ENCODE results near the gene IRX5.

IRX5 gene

DNA sequence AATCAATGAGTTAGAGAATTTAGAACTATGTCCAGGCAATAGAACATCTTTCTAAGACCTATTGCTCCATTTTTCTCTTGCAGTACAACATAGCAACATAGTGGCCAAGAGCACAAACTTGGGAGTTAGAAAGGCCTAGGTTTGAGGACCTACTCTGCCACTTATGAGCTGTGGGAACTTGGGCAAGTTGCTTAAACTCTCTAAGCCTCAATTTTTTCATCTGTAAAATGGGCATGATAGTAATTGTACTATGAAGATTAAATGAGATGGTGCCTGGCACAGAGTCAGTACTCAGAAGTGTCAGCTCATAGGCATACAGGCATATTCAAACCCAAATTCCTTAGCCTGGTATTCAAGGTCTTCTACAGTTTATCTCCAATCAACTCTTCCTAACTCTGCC, 25.1 kb downstream of the IRX5 start:
- no peak for ATAC-seq
- TF ChIP-seq ESRRG (CRISPR knock-in tag; IDR thresholded peaks at IDR 0.05) (no peak), ISL1 (CRISPR knock-in tag; IDR thresholded peaks at IDR 0.05) (no peak), PPARA (CRISPR knock-in tag; IDR thresholded peaks at IDR 0.05; ENCODE audit: borderline replicate concordance) (no peak), TOX (CRISPR knock-in tag; IDR thresholded peaks at IDR 0.05; ENCODE audit: borderline replicate concordance) (no peak), OSR1 (CRISPR knock-in tag; IDR thresholded peaks at IDR 0.05) (no peak), ZNF70 (CRISPR knock-in tag; IDR thresholded peaks at IDR 0.05) (no peak), GLIS3 (CRISPR knock-in tag; IDR thresholded peaks at IDR 0.05) (no peak), BACH2 (CRISPR knock-in tag; IDR thresholded peaks at IDR 0.05; ENCODE audit: borderline replicate concordance) (no peak), ZFP30 (CRISPR knock-in tag; IDR thresholded peaks at IDR 0.05) (no peak), ZNF565 (CRISPR knock-in tag; conservative IDR thresholded peaks at IDR 0.05; ENCODE audit: low read depth) (no peak), ZFP3 (CRISPR knock-in tag; IDR thresholded peaks at IDR 0.05) (no peak), CSDC2 (CRISPR knock-in tag; IDR thresholded peaks at IDR 0.05) (no peak), RARB (CRISPR knock-in tag; IDR thresholded peaks at IDR 0.05) (no peak)
- TF ChIP-seq, protein P1, sequence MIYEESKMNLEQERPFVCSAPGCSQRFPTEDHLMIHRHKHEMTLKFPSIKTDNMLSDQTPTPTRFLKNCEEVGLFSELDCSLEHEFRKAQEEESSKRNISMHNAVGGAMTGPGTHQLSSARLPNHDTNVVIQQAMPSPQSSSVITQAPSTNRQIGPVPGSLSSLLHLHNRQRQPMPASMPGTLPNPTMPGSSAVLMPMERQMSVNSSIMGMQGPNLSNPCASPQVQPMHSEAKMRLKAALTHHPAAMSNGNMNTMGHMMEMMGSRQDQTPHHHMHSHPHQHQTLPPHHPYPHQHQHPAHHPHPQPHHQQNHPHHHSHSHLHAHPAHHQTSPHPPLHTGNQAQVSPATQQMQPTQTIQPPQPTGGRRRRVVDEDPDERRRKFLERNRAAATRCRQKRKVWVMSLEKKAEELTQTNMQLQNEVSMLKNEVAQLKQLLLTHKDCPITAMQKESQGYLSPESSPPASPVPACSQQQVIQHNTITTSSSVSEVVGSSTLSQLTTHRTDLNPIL (CRISPR knock-in tag; IDR thresholded peaks at IDR 0.05; ENCODE audit: low read depth): no peak
- TF ChIP-seq, protein P2, sequence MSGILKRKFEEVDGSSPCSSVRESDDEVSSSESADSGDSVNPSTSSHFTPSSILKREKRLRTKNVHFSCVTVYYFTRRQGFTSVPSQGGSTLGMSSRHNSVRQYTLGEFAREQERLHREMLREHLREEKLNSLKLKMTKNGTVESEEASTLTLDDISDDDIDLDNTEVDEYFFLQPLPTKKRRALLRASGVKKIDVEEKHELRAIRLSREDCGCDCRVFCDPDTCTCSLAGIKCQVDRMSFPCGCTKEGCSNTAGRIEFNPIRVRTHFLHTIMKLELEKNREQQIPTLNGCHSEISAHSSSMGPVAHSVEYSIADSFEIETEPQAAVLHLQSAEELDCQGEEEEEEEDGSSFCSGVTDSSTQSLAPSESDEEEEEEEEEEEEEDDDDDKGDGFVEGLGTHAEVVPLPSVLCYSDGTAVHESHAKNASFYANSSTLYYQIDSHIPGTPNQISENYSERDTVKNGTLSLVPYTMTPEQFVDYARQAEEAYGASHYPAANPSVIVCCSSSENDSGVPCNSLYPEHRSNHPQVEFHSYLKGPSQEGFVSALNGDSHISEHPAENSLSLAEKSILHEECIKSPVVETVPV (CRISPR knock-in tag; IDR thresholded peaks at IDR 0.05): no peak

DNA sequence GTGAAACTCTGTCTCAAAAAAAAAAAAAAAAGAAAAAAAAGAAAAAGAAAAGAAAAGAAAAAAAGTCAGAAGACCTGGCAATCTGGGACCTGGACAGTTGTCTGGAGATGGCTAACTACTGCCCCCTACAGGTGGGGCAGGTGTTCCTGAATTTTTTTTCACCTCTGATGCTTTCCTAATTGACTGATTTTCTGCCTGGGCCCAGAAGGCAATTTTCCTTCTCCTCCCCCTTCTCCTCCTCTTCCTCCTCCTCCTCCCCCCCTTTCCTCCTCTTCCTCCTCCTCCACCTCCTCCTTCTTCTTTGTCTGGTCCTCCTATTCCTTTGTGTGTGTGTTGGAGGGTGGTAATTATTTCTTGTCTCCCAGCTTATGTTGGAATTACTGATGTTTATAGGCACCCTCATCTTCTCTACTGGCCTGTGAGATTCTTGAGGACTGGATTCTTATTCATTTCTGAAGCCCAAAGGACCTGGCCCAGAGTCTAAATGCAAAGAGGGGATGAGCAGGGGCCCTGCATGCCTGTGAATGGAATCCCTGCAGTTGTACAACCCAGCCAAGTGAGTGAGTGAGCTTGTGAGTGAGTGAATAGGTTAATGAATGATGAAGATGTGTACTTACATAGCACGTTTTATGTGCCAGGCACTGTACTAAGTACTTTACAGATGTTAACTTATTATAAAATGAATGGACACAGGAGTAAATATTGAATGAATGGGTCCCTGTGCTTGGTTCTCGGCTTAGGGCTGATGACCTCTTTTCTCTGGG, 26.9 kb downstream of the IRX5 start:
- no peak for TF ChIP-seq ISL1 (CRISPR knock-in tag; IDR thresholded peaks at IDR 0.05)
- TF ChIP-seq, protein P1 (CRISPR knock-in tag; IDR thresholded peaks at IDR 0.05; ENCODE audit: low read depth): no peak
- no peak for TF ChIP-seq TOX (CRISPR knock-in tag; IDR thresholded peaks at IDR 0.05; ENCODE audit: borderline replicate concordance)
- no peak for TF ChIP-seq SNAI2 (CRISPR knock-in tag; IDR thresholded peaks at IDR 0.05)
- TF ChIP-seq, protein P3, sequence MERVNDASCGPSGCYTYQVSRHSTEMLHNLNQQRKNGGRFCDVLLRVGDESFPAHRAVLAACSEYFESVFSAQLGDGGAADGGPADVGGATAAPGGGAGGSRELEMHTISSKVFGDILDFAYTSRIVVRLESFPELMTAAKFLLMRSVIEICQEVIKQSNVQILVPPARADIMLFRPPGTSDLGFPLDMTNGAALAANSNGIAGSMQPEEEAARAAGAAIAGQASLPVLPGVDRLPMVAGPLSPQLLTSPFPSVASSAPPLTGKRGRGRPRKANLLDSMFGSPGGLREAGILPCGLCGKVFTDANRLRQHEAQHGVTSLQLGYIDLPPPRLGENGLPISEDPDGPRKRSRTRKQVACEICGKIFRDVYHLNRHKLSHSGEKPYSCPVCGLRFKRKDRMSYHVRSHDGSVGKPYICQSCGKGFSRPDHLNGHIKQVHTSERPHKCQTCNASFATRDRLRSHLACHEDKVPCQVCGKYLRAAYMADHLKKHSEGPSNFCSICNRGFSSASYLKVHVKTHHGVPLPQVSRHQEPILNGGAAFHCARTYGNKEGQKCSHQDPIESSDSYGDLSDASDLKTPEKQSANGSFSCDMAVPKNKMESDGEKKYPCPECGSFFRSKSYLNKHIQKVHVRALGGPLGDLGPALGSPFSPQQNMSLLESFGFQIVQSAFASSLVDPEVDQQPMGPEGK (CRISPR knock-in tag; IDR thresholded peaks at IDR 0.05; ENCODE audit: borderline replicate concordance): no peak
- no peak for TF ChIP-seq OSR1 (CRISPR knock-in tag; IDR thresholded peaks at IDR 0.05)
- TF ChIP-seq RARB (CRISPR knock-in tag; IDR thresholded peaks at IDR 0.05): no peak
- no peak for TF ChIP-seq ARNTL (CRISPR knock-in tag; IDR thresholded peaks at IDR 0.05; ENCODE audit: borderline replicate concordance, low read depth)
- no peak for TF ChIP-seq ZFP3 (CRISPR knock-in tag; IDR thresholded peaks at IDR 0.05)
- TF ChIP-seq ZC3H10 (CRISPR knock-in tag; IDR thresholded peaks at IDR 0.05): no peak
- TF ChIP-seq TCF4 (CRISPR knock-in tag; IDR thresholded peaks at IDR 0.05; ENCODE audit: borderline replicate concordance): no peak
- TF ChIP-seq, protein P4, sequence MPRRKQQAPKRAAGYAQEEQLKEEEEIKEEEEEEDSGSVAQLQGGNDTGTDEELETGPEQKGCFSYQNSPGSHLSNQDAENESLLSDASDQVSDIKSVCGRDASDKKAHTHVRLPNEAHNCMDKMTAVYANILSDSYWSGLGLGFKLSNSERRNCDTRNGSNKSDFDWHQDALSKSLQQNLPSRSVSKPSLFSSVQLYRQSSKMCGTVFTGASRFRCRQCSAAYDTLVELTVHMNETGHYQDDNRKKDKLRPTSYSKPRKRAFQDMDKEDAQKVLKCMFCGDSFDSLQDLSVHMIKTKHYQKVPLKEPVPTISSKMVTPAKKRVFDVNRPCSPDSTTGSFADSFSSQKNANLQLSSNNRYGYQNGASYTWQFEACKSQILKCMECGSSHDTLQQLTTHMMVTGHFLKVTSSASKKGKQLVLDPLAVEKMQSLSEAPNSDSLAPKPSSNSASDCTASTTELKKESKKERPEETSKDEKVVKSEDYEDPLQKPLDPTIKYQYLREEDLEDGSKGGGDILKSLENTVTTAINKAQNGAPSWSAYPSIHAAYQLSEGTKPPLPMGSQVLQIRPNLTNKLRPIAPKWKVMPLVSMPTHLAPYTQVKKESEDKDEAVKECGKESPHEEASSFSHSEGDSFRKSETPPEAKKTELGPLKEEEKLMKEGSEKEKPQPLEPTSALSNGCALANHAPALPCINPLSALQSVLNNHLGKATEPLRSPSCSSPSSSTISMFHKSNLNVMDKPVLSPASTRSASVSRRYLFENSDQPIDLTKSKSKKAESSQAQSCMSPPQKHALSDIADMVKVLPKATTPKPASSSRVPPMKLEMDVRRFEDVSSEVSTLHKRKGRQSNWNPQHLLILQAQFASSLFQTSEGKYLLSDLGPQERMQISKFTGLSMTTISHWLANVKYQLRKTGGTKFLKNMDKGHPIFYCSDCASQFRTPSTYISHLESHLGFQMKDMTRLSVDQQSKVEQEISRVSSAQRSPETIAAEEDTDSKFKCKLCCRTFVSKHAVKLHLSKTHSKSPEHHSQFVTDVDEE (CRISPR knock-in tag; IDR thresholded peaks at IDR 0.05): no peak
- TF ChIP-seq BACH2 (CRISPR knock-in tag; IDR thresholded peaks at IDR 0.05; ENCODE audit: borderline replicate concordance): no peak
- TF ChIP-seq, protein P2 (CRISPR knock-in tag; IDR thresholded peaks at IDR 0.05): no peak
- no peak for TF ChIP-seq ESRRG (CRISPR knock-in tag; IDR thresholded peaks at IDR 0.05)
- no peak for TF ChIP-seq PPARA (CRISPR knock-in tag; IDR thresholded peaks at IDR 0.05; ENCODE audit: borderline replicate concordance)
- TF ChIP-seq, protein P5, sequence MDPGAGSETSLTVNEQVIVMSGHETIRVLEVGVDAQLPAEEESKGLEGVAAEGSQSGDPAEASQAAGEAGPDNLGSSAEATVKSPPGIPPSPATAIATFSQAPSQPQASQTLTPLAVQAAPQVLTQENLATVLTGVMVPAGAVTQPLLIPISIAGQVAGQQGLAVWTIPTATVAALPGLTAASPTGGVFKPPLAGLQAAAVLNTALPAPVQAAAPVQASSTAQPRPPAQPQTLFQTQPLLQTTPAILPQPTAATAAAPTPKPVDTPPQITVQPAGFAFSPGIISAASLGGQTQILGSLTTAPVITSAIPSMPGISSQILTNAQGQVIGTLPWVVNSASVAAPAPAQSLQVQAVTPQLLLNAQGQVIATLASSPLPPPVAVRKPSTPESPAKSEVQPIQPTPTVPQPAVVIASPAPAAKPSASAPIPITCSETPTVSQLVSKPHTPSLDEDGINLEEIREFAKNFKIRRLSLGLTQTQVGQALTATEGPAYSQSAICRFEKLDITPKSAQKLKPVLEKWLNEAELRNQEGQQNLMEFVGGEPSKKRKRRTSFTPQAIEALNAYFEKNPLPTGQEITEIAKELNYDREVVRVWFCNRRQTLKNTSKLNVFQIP (CRISPR knock-in tag; IDR thresholded peaks at IDR 0.05; ENCODE audit: borderline replicate concordance, low read depth): no peak
- TF ChIP-seq GLIS3 (CRISPR knock-in tag; IDR thresholded peaks at IDR 0.05): no peak
- no peak for TF ChIP-seq ZNF70 (CRISPR knock-in tag; IDR thresholded peaks at IDR 0.05)
- TF ChIP-seq CSDC2 (CRISPR knock-in tag; IDR thresholded peaks at IDR 0.05): no peak

More for the DNA sequence above, 26.9 kb downstream of the IRX5 start:
- ATAC-seq: no peak; the same call in 2 of the 3 replicates
